ENCODE results near the gene CAMKK1.

CAMKK1 gene

GRCh38 chr17:3835410-3836229, 57.2 kb downstream of the CAMKK1 start:
- Histone ChIP-seq H3K27me3 (ENCODE audit: insufficient read depth, low read length, poor library complexity, severe bottlenecking) (no peaks in the 10 kb centered on the region), H3K9ac (ENCODE audit: low read depth, low read length, poor library complexity, severe bottlenecking) (no peak overlapping the region), H3K4me3 (ENCODE audit: low read length, poor library complexity, severe bottlenecking) (no peak overlapping the region), H3K79me2 (ENCODE audit: insufficient read depth, low read length) (peaks cover 49% of the 10 kb centered on the region; the same call in 1 of the 2 replicates), H3K9me3 (ENCODE audit: insufficient read depth, low read depth, low read length) (no peaks in the 10 kb centered on the region), H4K20me1 (ENCODE audit: insufficient read depth, low read length, poor library complexity, severe bottlenecking) (peaks cover 5% of the 10 kb centered on the region), H3K4me2 (ENCODE audit: low read depth, low read length, poor library complexity, severe bottlenecking) (no peak overlapping the region), H3K4me1 (ENCODE audit: insufficient read depth, low read length, poor library complexity, severe bottlenecking) (peaks cover 2% of the 10 kb centered on the region), H3K36me3 (ENCODE audit: insufficient read depth, low read length) (peaks cover 53% of the 10 kb centered on the region), H3K9me2 (replicated peaks; ENCODE audit: low read depth, low read length) (no peaks in the 10 kb centered on the region), H3F3A (ENCODE audit: low read depth) (no peaks in the 10 kb centered on the region; the same call in 1 of the 2 replicates), H2AFZ (ENCODE audit: low read length) (no peak overlapping the region)
- TF ChIP-seq EZH2phosphoT487 (IDR thresholded peaks at IDR 0.05; ENCODE audit: borderline replicate concordance) (no peak), CTCF (conservative IDR thresholded peaks at IDR 0.05; ENCODE audit: low read length) (no peak)

GRCh38 chr17:3834811-3835210, 58.0 kb downstream of the CAMKK1 start:
- H3K4me1 ChIP-seq (ENCODE audit: insufficient read depth, low read length, poor library complexity, severe bottlenecking): no peaks in the 10 kb centered on the region
- peaks cover 43% of the 10 kb centered on the region; the same call in 1 of the 2 replicates for H3K79me2 ChIP-seq (ENCODE audit: insufficient read depth, low read length)
- no peak overlapping the region for H3K9ac ChIP-seq (ENCODE audit: low read depth, low read length, poor library complexity, severe bottlenecking)
- no peaks in the 10 kb centered on the region for H3K9me3 ChIP-seq (ENCODE audit: insufficient read depth, low read depth, low read length)
- no peaks in the 10 kb centered on the region; the same call in 1 of the 2 replicates for H3F3A ChIP-seq (ENCODE audit: low read depth)
- TF ChIP-seq CTCF (conservative IDR thresholded peaks at IDR 0.05; ENCODE audit: low read length) (no peak), EZH2phosphoT487 (IDR thresholded peaks at IDR 0.05; ENCODE audit: borderline replicate concordance) (no peak)
- H4K20me1 ChIP-seq (ENCODE audit: insufficient read depth, low read length, poor library complexity, severe bottlenecking): no peaks in the 10 kb centered on the region
- no peak overlapping the region for H2AFZ ChIP-seq (ENCODE audit: low read length)
- H3K4me2 ChIP-seq (ENCODE audit: low read depth, low read length, poor library complexity, severe bottlenecking): no peak overlapping the region
- H3K27me3 ChIP-seq (ENCODE audit: insufficient read depth, low read length, poor library complexity, severe bottlenecking): no peaks in the 10 kb centered on the region
- no peaks in the 10 kb centered on the region for H3K9me2 ChIP-seq (replicated peaks; ENCODE audit: low read depth, low read length)
- H3K4me3 ChIP-seq (ENCODE audit: low read length, poor library complexity, severe bottlenecking): no peak overlapping the region
- H3K36me3 ChIP-seq (ENCODE audit: insufficient read depth, low read length): peaks cover 48% of the 10 kb centered on the region

- no peak overlapping the region for H3K4me3 ChIP-seq (ENCODE audit: low read length, poor library complexity, severe bottlenecking)
- peaks cover 9% of the 10 kb centered on the region; the same call in 1 of the 2 replicates for H3K79me2 ChIP-seq (ENCODE audit: insufficient read depth, low read length)
- peaks cover 65% of the 10 kb centered on the region; the same call in 1 of the 2 replicates for H3K36me3 ChIP-seq (ENCODE audit: insufficient read depth, low read length)
- H2AFZ ChIP-seq (ENCODE audit: low read length): no peak overlapping the region
- no peak overlapping the region for H3K9ac ChIP-seq (ENCODE audit: low read depth, low read length, poor library complexity, severe bottlenecking)
- no peaks in the 10 kb centered on the region for H3K9me2 ChIP-seq (replicated peaks; ENCODE audit: low read depth, low read length)
- no peaks in the 10 kb centered on the region for H3K27me3 ChIP-seq (ENCODE audit: insufficient read depth, low read length, poor library complexity, severe bottlenecking)
- no peaks in the 10 kb centered on the region for H4K20me1 ChIP-seq (ENCODE audit: insufficient read depth, low read length, poor library complexity, severe bottlenecking)
- no peaks in the 10 kb centered on the region for H3F3A ChIP-seq (ENCODE audit: low read depth)
- no peaks in the 10 kb centered on the region for H3K4me1 ChIP-seq (ENCODE audit: insufficient read depth, low read length, poor library complexity, severe bottlenecking)
- no peak overlapping the region for H3K4me2 ChIP-seq (ENCODE audit: low read depth, low read length, poor library complexity, severe bottlenecking)
- no peaks in the 10 kb centered on the region for H3K9me3 ChIP-seq (ENCODE audit: insufficient read depth, low read depth, low read length)
- no peak for TF ChIP-seq CTCF (conservative IDR thresholded peaks at IDR 0.05; ENCODE audit: low read length)
- TF ChIP-seq EZH2phosphoT487 (IDR thresholded peaks at IDR 0.05; ENCODE audit: borderline replicate concordance): no peak
Measured at GRCh38 chr17:3828852-3829232, 64.0 kb downstream of the CAMKK1 start.

Measured in Loucy (cell line).